GM12878 (cell line): Measurements from ENCODE around the gene NUAK1.

Source experiments
- BACH1 ChIP-seq: fragments of 450-650 bp; IDR thresholded peaks from 2 replicates; pipeline ENCODE4 v1.6.1; 2017; ENCODE audit warnings: mild to moderate bottlenecking, borderline replicate concordance
- CEBPB ChIP-seq, 2 experiments: fragments of 150-350 bp in 1 of 2; IDR thresholded peaks; 2 replicates each; pipeline ENCODE4 v1.6.1; 2012 to 2014; ENCODE audit warnings: low read depth in 2 of 2, low read length in 2 of 2, borderline replicate concordance in 1 of 2, inconsistent platforms in 1 of 2
- GABPA ChIP-seq: IDR thresholded peaks from 2 replicates; pipeline ENCODE4 v1.6.1; 2014; ENCODE audit warnings: antibody characterized with exemption, low read depth, mild to moderate bottlenecking, inconsistent platforms
- PAX8 ChIP-seq: fragments of 450-650 bp; IDR thresholded peaks from 2 replicates; pipeline ENCODE4 v1.6.1; 2017; ENCODE audit warnings: mild to moderate bottlenecking, moderate library complexity
- RELA ChIP-seq: fragments of 450-650 bp; IDR thresholded peaks from 2 replicates; pipeline ENCODE4 v1.8.0; 2014; ENCODE audit warnings: borderline replicate concordance; ENCODE audit not compliant: partially characterized antibody
- SMC3 ChIP-seq: IDR thresholded peaks from 2 replicates; pipeline ENCODE4 v1.6.1; 2011; ENCODE audit warnings: low read length, improper control_type of control experiment, borderline replicate concordance
- STAT1 ChIP-seq: fragments of 450-650 bp; conservative IDR thresholded peaks from 2 replicates; pipeline ENCODE4 v1.6.1; 2014; ENCODE audit warnings: antibody characterized with exemption, mild to moderate bottlenecking
- TF ChIP-seq, protein P1 (sequence below), 3 experiments: IDR thresholded peaks in 2 of 3; conservative IDR thresholded peaks in 1 of 3; 2 replicates each; pipeline ENCODE4 v1.5.1; 2011; ENCODE audit warnings: low read depth in 3 of 3, low read length in 3 of 3, mild to moderate bottlenecking in 3 of 3, control low read depth in 2 of 3, moderate library complexity in 2 of 3, inconsistent platforms in 1 of 3, mixed read lengths in 1 of 3; ENCODE audit not compliant: control insufficient read depth in 2 of 3, insufficient read depth in 1 of 3; ENCODE audit errors: extremely low read depth in 1 of 3

- TF ChIP-seq RELA, result no peak
- TF ChIP-seq SMC3, result no peak
- TF ChIP-seq, protein P1, sequence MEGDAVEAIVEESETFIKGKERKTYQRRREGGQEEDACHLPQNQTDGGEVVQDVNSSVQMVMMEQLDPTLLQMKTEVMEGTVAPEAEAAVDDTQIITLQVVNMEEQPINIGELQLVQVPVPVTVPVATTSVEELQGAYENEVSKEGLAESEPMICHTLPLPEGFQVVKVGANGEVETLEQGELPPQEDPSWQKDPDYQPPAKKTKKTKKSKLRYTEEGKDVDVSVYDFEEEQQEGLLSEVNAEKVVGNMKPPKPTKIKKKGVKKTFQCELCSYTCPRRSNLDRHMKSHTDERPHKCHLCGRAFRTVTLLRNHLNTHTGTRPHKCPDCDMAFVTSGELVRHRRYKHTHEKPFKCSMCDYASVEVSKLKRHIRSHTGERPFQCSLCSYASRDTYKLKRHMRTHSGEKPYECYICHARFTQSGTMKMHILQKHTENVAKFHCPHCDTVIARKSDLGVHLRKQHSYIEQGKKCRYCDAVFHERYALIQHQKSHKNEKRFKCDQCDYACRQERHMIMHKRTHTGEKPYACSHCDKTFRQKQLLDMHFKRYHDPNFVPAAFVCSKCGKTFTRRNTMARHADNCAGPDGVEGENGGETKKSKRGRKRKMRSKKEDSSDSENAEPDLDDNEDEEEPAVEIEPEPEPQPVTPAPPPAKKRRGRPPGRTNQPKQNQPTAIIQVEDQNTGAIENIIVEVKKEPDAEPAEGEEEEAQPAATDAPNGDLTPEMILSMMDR (IDR thresholded peaks at IDR 0.05 in 2 of 3, conservative IDR thresholded peaks at IDR 0.05 in 1 of 3; ENCODE audit: control insufficient read depth in 2 of 3, extremely low read depth in 1 of 3, insufficient read depth in 1 of 3, low read depth in 3 of 3, low read length in 3 of 3), result no peak
- TF ChIP-seq PAX8, result no peak
- no peak for TF ChIP-seq STAT1
- TF ChIP-seq GABPA, result no peak
- no peak for TF ChIP-seq CEBPB (IDR thresholded peaks at IDR 0.05; ENCODE audit: borderline replicate concordance in 1 of 2, low read depth in 2 of 2, low read length in 2 of 2)
- TF ChIP-seq BACH1, result no peak
These were observed 68.1 kb downstream of the NUAK1 start for GRCh38 chr12:106070611-106071010.
